ENCODE results near the gene SCT. TPM values are rescaled to one million over a fixed set of nuclear protein-coding genes. Genes with fewer than 3 reads are reported as not detected.

Gene SCT
- total RNA-seq, 2 donors from 2014 or later, result not detected

DNA sequence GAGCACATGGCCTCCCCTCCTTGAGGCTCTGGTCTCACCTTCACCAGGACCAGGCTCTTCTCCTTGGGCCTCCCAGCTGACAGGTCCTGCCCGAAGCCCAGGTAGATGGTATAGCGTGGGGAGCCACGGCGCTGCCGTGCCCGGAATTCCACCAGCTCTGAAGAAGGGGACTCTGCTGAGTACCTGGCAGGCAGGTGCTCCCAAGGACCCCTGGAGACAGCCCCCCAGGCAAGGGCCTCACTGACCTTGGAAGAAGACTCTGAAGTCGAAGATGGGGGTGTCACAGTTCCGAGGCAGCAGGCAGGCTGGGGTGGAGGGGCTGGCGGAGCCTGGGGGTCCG lies 14.1 kb downstream of the SCT start:
- peaks cover 15% of the 10 kb centered on the region for H3K4me1 ChIP-seq (replicated peaks)
- H3K27ac ChIP-seq, result peak overlapping the region in 1 of 2 donors; percentile 12

GRCh38 chr11:612201-612960 lies 14.6 kb downstream of the SCT start:
- TF ChIP-seq, protein P1, sequence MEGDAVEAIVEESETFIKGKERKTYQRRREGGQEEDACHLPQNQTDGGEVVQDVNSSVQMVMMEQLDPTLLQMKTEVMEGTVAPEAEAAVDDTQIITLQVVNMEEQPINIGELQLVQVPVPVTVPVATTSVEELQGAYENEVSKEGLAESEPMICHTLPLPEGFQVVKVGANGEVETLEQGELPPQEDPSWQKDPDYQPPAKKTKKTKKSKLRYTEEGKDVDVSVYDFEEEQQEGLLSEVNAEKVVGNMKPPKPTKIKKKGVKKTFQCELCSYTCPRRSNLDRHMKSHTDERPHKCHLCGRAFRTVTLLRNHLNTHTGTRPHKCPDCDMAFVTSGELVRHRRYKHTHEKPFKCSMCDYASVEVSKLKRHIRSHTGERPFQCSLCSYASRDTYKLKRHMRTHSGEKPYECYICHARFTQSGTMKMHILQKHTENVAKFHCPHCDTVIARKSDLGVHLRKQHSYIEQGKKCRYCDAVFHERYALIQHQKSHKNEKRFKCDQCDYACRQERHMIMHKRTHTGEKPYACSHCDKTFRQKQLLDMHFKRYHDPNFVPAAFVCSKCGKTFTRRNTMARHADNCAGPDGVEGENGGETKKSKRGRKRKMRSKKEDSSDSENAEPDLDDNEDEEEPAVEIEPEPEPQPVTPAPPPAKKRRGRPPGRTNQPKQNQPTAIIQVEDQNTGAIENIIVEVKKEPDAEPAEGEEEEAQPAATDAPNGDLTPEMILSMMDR (IDR thresholded peaks at IDR 0.05), result peak in 1 of 4 experiments; percentile 15
- TF ChIP-seq POLR2AphosphoS5 (IDR thresholded peaks at IDR 0.05) (no peak), POLR2A (IDR thresholded peaks at IDR 0.05) (no peak)
- H3K36me3 ChIP-seq, result peaks cover 14 to 24% of the 10 kb centered on the region in 2 donors
- no peaks in the 10 kb centered on the region for H3K27me3 ChIP-seq (replicated peaks; ENCODE audit: insufficient read depth)
- peak overlapping the region in 1 of 2 donors; percentile 12 for H3K27ac ChIP-seq
- H3K4me1 ChIP-seq (replicated peaks), result peaks cover 15% of the 10 kb centered on the region
- DNase-seq (ENCODE audit: low spot score), result no peak
- intact Hi-C loops (cut with DNase I), result no loop called here
- H3K9me3 ChIP-seq, result no peaks in the 10 kb centered on the region
- no peak overlapping the region for H3K4me3 ChIP-seq
- whole genome bisulfite sequencing, result 68% methylated on average over 27 of the region's 27 CpGs

More for the DNA sequence above, 14.1 kb downstream of the SCT start:
- Histone ChIP-seq H3K36me3 (peaks cover 14 to 20% of the 10 kb centered on the region in 2 donors), H3K27me3 (replicated peaks; ENCODE audit: insufficient read depth) (no peaks in the 10 kb centered on the region), H3K9me3 (no peaks in the 10 kb centered on the region), H3K4me3 (no peak overlapping the region)
- intact Hi-C loops (cut with DNase I), result no loop called here
- DNase-seq (ENCODE audit: low spot score), result no peak
- 90% methylated on average over 8 of the region's 10 CpGs for WGBS
- no peak for TF ChIP-seq POLR2AphosphoS5 (IDR thresholded peaks at IDR 0.05)
- no peak for TF ChIP-seq POLR2A (IDR thresholded peaks at IDR 0.05)
- TF ChIP-seq, protein P1 (IDR thresholded peaks at IDR 0.05), result no peak

- Histone ChIP-seq H3K27ac (peak overlapping the region in 1 of 2 donors; percentile 12), H3K9me3 (no peaks in the 10 kb centered on the region), H3K4me3 (no peak overlapping the region), H3K4me1 (replicated peaks) (peaks cover 15% of the 10 kb centered on the region), H3K36me3 (peaks cover 23 to 28% of the 10 kb centered on the region in 2 donors), H3K27me3 (replicated peaks; ENCODE audit: insufficient read depth) (no peaks in the 10 kb centered on the region)
- TF ChIP-seq POLR2AphosphoS5 (IDR thresholded peaks at IDR 0.05) (no peak), POLR2A (IDR thresholded peaks at IDR 0.05) (no peak)
- TF ChIP-seq, protein P1 (IDR thresholded peaks at IDR 0.05), result no peak
- intact Hi-C loops (cut with DNase I), result no loop called here
- no peak for DNase-seq (ENCODE audit: low spot score)
- 84% methylated on average over 48 of the region's 49 CpGs for WGBS
These were observed 15.7 kb downstream of the SCT start for GRCh38 chr11:611001-611996.

- intact Hi-C loops (cut with DNase I), result no loop called here
- WGBS, result 94% methylated on average over 14 of the region's 18 CpGs
- no peaks in the 10 kb centered on the region for H3K9me3 ChIP-seq
- no peak for DNase-seq (ENCODE audit: low spot score)
- H3K36me3 ChIP-seq, result peaks cover 31 to 33% of the 10 kb centered on the region in 2 donors
- peaks cover 14% of the 10 kb centered on the region for H3K4me1 ChIP-seq (replicated peaks)
- TF ChIP-seq POLR2A (IDR thresholded peaks at IDR 0.05) (no peak), POLR2AphosphoS5 (IDR thresholded peaks at IDR 0.05) (no peak)
- TF ChIP-seq, protein P1 (IDR thresholded peaks at IDR 0.05), result no peak
- no peaks in the 10 kb centered on the region for H3K27me3 ChIP-seq (replicated peaks; ENCODE audit: insufficient read depth)
- H3K4me3 ChIP-seq, result no peak overlapping the region
- no peak overlapping the region for H3K27ac ChIP-seq
These were observed 16.7 kb downstream of the SCT start for GRCh38 chr11:610146-610801.
